Lung (tissue), 13 donors: Measurements from ENCODE around the gene RAB3GAP2. TPM values are rescaled to one million over a fixed set of nuclear protein-coding genes. Genes with fewer than 3 reads are reported as not detected.

Experiments used
- ATAC-seq: fragments of 200-7000 bp; cut with Tn5 transposase; one replicate; pipeline ENCODE4 v1.9.1; 2020; ENCODE audit warnings: moderate number of reproducible peaks; ENCODE audit not compliant: insufficient read depth, low FRiP score
- DNase-seq, 3 donors: peaks; one replicate each; pipeline ENCODE4 v3.0.0-alpha.2; 2013 to 2017
- H3K27ac ChIP-seq, 2 donors: one replicate each; pipeline ENCODE4 v1.5.1; 2013; ENCODE audit warnings: mild to moderate bottlenecking in 2 of 2, moderate library complexity in 2 of 2, control low read depth in 1 of 2, inconsistent platforms in 1 of 2, low read depth in 1 of 2, low read length in 1 of 2
- H3K27me3 ChIP-seq, 3 donors: one replicate each; pipeline ENCODE4 v1.5.1; 2013; ENCODE audit warnings: low read length in 2 of 3; ENCODE audit not compliant: control insufficient read depth in 3 of 3, insufficient read depth in 3 of 3
- H3K36me3 ChIP-seq, 4 donors: one replicate each; pipeline ENCODE4 v1.5.1; 2013; ENCODE audit warnings: low read length in 4 of 4, mild to moderate bottlenecking in 1 of 4, moderate library complexity in 1 of 4; ENCODE audit not compliant: control insufficient read depth in 4 of 4, insufficient read depth in 4 of 4
- H3K4me1 ChIP-seq, 5 donors: one replicate each; pipeline ENCODE4 v1.5.1; 2013; ENCODE audit warnings: low read length in 5 of 5, mild to moderate bottlenecking in 2 of 5, moderate library complexity in 1 of 5; ENCODE audit not compliant: control insufficient read depth in 5 of 5, insufficient read depth in 5 of 5
- H3K4me3 ChIP-seq: one replicate; pipeline ENCODE4 v1.5.1; 2013; ENCODE audit warnings: mild to moderate bottlenecking, control low read depth, moderate library complexity
- H3K9ac ChIP-seq, 2 donors: one replicate each; pipeline ENCODE4 v1.5.1; 2013; ENCODE audit warnings: low read length in 2 of 2, control low read depth in 1 of 2; ENCODE audit not compliant: insufficient read depth in 1 of 2
- H3K9me3 ChIP-seq, 4 donors: one replicate each; pipeline ENCODE4 v1.5.1; 2013; ENCODE audit warnings: low read length in 3 of 4, mild to moderate bottlenecking in 1 of 4, moderate library complexity in 1 of 4; ENCODE audit not compliant: control insufficient read depth in 4 of 4, insufficient read depth in 3 of 4
- polyA plus RNA-seq, 2 donors: library from polyadenylated mRNA; stranded (reverse); fragments of 200-250 nt; gene quantifications; one replicate each; pipeline ENCODE4 v1.2.1, GENCODE V29; 2013
- small RNA-seq: library from RNA; depleted of rRNA; stranded (forward); fragments of <200 nt; gene quantifications from one replicate; pipeline ENCODE3, GENCODE V24; 2014; ENCODE audit warnings: low replicate concordance
- total RNA-seq, 2 donors: library from RNA; depleted of rRNA in 1 of 2; stranded (reverse); fragments of >200 nt in 1 of 2; gene quantifications; one replicate each; pipeline ENCODE4 v1.2.1, GENCODE V29; 2014 to 2021
- TF ChIP-seq, protein P1 (sequence below): IDR thresholded peaks from 2 replicates; pipeline ENCODE4 v1.5.1; 2012; ENCODE audit warnings: mild to moderate bottlenecking; ENCODE audit errors: control extremely low read depth, extremely low read depth
- donor health status: control.
- donor health status: control.
- donor health status: Bipolar disorder and iron deficiency.
- donor health status: healthy.
- donor health status: DM: yes; HTN: yes; CAD: no.

RAB3GAP2 gene
- total and polyA plus RNA-seq, 4 donors = 7.5 to 37.5 (median 23.2) TPM

DNA sequence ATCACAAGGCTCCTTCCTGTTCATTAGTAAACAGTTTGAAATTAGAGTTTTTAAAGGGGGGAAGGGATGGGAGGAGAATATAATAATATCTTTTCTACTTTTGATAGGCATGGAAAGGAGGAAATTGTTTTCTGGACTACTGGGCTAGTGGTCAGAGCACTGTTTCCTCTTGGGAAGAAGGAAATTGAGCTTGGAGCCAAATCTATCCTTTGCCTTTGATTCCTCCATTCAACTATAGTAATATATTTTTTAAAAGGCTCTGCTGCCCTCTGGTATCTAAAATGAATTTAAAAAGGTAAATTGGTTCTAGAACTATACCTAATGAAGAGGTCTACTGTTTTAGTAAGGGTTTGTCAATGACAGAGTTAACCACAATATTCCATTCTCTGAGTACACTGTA lies 172.4 kb downstream of the RAB3GAP2 start:
- H3K9me3 ChIP-seq = no peaks in the 10 kb centered on the region
- no peaks in the 10 kb centered on the region for H3K27me3 ChIP-seq
- no peak overlapping the region for H3K9ac ChIP-seq
- ATAC-seq (no peak), DNase-seq (no peak)
- peaks cover 7 to 24% (median 21%) of the 10 kb centered on the region in 4 donors for H3K36me3 ChIP-seq
- no peak overlapping the region for H3K27ac ChIP-seq
- H3K4me3 ChIP-seq = no peak overlapping the region
- TF ChIP-seq, protein P1, sequence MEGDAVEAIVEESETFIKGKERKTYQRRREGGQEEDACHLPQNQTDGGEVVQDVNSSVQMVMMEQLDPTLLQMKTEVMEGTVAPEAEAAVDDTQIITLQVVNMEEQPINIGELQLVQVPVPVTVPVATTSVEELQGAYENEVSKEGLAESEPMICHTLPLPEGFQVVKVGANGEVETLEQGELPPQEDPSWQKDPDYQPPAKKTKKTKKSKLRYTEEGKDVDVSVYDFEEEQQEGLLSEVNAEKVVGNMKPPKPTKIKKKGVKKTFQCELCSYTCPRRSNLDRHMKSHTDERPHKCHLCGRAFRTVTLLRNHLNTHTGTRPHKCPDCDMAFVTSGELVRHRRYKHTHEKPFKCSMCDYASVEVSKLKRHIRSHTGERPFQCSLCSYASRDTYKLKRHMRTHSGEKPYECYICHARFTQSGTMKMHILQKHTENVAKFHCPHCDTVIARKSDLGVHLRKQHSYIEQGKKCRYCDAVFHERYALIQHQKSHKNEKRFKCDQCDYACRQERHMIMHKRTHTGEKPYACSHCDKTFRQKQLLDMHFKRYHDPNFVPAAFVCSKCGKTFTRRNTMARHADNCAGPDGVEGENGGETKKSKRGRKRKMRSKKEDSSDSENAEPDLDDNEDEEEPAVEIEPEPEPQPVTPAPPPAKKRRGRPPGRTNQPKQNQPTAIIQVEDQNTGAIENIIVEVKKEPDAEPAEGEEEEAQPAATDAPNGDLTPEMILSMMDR = no peak
- H3K4me1 ChIP-seq = peaks cover 0 to 10% (median 8%) of the 10 kb centered on the region in 5 donors

Small RNA genes within 50 kb of the gene (small RNA-seq; reads per million reads assigned to genes)
- gene MIR194-1 = 0.08 reads per million
- gene MIR215 = 1.4 reads per million, percentile 87 among the genes with 10 or more reads in this experiment
- gene MIR664A = not detected
- not detected for gene SNORA36B

Other genes starting within 250 kb of the RAB3GAP2 start
- 10 to 100 TPM; 58.9 to 99.0 TPM for gene EPRS1, start 225.9 kb downstream of the RAB3GAP2 start, total RNA-seq
- 10 to 100 TPM; 42.6 to 51.1 TPM for gene EPRS1, start 225.9 kb downstream of the RAB3GAP2 start, polyA plus RNA-seq
- gene BPNT1, start 182.7 kb downstream of the RAB3GAP2 start, total RNA-seq = 10 to 100 TPM; 21.7 to 28.1 TPM
- gene BPNT1, start 182.7 kb downstream of the RAB3GAP2 start, polyA plus RNA-seq = 10 to 100 TPM; 15.9 to 22.2 TPM
- 10 to 100 TPM; 55.1 to 75.7 TPM for gene IARS2, start 178.3 kb downstream of the RAB3GAP2 start, total RNA-seq
- 10 to 100 TPM; 20.5 to 41.3 TPM for gene IARS2, start 178.3 kb downstream of the RAB3GAP2 start, polyA plus RNA-seq